Fibroblast of skin of left quadriceps (primary cell): Measurements from ENCODE around the gene NRXN2.

Experiments used
- DNase-seq, 2 experiments: peaks; one replicate each; pipeline ENCODE4 v3.0.0-alpha.2; 2013; ENCODE audit warnings: low read depth in 2 of 2

The NRXN2 gene

DNA sequence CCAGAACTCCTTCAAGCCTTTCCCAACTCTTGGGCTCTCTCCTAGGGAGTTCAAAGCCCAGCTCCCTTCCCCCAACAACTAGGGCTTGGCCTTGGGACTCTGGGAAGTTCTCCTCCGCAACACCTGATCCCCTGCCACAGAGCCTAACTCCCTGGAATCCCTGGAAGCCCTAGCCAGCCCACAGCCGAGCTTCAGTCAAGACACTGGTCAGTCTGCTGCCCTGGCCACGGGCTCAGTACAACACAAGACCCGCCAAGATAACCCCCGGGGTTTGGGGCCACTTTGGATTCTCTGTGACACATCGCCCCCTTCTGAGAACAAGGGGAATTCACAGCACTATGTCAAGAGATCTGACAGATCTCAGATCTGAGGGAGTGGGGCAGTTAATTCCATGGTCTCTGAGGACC, 73.7 kb downstream of the NRXN2 start:
- no peak for DNase-seq

GRCh38 chr11:64648551-64648950, 74.4 kb downstream of the NRXN2 start:
- DNase-seq = no peak

DNA sequence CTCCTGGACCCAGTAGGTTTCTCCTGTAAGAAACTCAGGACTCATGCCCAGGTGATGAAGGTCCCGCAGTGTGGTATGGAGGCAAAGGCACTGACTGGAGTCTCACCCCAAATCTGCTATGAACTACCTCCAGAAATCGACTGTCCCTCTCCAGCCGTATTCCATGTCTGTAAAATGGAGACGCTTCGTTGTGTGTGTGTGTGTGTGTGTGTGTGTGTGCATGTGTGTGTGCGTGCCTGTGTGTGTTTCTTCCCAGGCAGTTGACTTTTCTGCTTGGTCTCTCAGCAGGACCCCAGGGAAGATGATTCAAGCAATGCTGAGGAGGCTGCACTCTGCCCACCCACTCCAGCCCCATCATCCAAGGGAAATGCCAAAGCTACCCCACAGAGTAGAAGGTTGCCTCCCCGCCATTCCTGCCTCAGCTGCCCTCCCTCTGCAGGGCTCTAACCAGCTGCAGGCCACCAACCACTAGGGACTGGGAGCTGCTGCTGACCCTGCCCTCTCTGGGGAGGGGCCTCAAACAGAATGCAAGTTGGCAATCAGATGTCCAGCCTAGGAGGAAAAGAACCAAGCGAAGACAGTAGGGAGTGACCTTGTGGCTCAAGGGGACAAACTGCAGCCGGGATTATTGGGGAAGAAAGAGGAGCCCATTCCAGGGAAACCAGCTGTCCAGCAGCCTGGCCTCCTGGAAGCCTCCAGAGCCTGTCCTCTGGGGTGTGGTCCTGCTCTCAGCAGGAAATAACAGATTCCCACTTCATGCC, 75.8 kb downstream of the NRXN2 start:
- DNase-seq = no peak

- no peak for DNase-seq
Observed at GRCh38 chr11:64644647-64645275, 78.2 kb downstream of the NRXN2 start.

GRCh38 chr11:64643920-64644646, 78.9 kb downstream of the NRXN2 start:
- no peak for DNase-seq

DNA sequence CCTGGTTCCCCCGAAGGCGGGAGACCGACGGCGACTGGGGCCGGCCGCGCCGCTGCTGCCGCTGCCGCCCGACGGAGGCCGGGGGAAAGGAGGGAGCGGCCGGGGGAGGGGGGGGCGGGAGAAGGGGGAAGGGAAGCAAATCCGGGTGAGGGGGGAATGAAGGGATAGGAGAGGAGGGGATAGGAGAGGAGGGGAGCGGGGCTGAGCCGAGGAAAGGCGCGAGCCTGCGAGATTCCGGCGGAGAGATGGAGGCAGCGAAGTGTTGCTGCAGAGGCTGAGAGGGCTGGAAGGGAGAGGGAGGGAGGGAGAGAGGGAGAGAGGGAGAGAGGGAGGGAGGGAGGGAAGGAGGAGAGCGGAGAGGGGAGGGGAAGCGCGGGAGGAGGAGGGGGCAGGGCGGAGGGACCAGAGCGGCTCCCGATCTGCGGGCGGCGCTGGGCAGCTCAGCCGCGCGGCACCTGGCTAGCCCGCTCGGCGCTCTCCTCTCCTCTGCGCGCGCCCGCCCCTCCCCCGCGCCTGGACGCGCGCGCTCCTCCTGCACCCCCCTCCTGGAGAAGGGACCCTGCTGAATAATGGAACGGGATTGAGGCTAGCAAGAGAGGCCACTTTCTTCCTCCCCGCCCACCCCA, 79.6 kb downstream of the NRXN2 start:
- no peak for DNase-seq

DNA sequence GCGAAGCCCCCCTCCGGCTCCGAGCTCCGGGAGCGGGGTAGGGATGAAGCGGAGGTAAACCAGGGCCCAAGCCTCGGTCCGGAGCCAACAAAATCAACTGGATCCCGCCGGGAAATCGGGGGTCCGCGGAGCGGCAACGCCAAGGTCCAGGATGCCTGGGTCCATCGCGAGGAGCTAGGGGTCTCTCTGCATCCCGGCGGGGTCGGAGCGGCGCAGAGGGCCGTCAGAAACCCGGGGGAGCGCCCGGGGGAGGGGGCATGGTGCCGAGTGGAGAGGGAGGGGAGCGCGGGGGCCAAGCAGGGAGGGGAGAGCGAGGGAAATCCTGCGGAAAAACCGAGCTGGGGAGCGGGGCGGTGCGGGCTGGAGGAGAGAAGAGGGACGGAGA, 80.1 kb downstream of the NRXN2 start:
- DNase-seq = no peak

DNA sequence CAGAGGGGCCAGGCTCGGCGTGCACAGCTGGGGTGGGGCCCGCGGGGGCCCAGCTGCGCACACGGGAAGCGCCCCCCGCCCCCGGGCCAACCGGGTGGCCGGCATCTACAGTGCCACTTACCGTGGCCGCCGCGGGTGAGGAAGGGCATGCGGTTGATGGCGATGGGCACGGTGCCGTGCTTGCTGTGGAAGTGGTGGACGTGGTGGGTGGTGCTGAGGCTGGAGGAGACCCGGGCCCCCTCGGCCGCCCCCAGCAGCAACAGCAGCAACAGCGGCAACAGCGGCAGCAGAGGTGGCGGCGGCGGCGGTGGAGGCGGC, 80.6 kb downstream of the NRXN2 start:
- no peak for DNase-seq

DNA sequence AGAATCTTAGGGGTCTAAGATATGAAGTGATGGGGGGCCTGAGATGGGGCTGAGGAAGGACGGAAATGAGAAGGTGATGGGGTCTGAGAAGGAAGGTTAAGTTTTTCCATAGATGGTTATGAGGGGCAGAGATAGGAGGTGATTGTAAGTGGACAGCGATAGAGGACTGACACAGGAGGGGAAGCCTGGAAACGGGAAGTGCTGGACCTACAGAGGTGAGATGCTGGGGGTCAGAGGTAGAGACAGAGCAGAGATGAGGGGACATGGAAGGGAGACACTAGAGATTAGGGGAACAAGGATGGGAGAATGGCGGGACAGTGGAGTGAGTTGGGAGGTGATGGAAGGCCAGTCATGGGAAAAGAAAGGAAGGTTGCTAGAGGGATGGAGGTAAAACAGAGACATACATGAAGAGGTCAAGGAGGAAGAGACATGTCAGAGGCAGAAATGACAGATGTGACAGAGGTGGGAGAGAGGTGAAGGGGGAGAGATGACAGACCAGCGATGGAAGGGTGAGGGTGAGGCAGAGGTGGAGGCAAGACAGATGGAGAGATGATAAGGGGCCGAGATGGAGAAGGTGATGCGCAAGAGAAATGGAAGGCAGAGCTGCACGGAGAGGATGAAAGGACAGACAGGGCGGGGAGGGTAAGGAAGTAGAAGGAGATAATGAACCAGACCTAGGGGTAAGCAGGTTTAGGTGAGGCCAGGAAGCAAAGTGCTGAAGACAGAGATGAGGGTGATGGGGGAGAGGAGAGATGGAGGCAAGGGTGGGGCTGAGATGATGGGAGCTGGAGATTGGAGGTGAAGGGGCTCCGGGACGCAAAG, 81.2 kb downstream of the NRXN2 start:
- DNase-seq = no peak

- DNase-seq = no peak
Observed at GRCh38 chr11:64639885-64640284, 83.1 kb downstream of the NRXN2 start.

DNA sequence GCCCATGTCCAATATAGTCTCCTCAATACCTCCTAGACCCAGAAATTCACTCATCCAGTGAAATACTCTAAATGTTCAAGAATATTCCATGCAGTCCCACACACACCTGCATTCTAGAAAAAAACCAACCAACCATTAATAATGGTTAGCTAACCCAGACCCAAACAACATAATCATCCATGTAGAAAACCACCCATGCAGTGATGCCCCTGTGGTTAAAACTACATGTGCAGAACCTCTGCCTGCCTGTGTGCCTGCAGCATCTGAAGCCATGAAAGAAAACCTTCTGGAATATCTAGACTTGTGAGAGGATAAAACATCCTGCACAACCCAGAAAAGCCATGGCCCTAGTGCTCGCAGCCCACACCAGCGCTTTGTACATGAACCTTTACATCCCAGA, 84.2 kb downstream of the NRXN2 start:
- no peak for DNase-seq

DNA sequence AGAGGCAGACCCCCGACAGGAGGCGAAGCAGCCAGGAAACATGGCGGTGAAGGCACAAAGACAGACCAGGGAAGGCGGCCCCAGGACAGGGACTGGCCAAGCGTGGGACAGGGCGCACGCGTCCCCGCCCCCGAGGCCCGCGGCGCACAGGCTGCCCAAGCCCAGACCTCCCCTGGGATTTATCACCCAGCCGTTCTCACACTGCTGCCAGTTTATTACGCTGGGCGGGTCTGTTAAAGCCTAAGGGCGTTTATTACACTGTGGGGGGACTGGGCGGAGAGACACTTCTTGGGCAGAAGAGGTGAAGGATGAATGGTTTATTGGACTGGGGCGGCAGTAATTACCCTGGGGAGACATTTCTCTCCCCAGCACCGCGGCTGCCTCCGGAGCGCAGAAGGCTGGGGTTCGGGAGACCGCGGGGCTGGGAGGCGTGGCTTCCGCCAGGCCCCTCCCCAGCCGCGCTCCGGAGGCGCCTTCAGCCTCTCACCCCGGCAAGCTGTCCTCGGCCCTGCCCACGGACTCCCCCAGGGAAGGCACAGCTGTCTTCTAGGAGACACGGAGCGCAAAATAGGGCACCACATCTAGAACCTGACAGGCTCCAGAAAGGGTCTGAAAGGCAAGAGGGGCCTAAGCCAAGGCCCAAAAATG, 84.9 kb downstream of the NRXN2 start:
- no peak for DNase-seq

DNA sequence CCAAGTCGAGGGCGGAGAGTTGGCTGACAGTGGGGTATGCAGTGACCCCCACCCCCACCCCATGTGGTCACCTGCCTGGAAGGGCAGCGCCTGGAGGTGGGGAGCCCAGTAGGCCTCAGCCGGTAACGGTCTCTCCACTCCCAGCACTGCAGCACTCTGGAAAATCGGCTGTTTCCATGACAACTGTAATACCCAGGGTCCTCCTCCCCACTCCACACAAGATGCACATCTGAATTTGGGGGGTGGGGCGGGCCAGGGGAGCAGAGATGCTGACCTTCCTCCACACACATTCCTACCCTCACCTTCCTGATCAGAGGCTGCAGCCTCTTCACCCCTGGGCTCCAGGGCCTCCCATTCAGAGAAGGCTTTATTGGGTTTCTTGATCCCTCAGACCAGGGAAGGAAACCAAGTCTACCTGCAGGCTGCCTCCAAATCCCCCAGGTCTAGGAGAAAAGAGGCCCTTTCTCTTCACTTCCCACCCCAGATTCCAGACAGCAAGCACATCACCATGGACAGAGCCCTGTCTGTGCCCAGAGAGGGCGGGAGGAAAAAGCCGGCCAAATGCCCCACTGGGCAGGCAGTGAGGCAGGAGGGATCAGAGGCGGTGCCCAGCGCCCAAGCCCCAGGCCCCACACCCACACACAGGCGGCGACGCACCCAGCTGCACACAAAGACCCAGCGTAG, 85.5 kb downstream of the NRXN2 start:
- no peak for DNase-seq

GRCh38 chr11:64633555-64634159, 89.3 kb downstream of the NRXN2 start:
- no peak for DNase-seq

DNA sequence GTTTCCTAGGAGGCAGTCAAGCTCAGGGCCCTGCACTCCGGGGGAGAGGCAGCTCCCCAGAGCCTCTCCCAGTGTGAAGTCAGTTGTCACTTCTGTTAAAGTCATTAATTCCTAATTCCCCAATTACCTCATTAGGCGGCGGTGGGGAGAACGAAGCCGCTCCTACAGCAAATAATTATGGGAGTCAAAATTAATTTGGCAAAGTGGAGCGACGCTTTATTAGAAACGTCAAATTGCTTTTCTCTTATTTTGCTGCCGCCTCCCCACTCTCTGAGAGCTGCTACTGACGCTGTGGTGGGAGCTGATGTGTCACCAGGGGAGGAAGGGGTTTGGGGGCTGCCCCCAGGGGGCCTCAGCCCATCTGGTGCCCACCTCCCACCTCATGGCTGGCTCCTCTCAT, 90.3 kb downstream of the NRXN2 start:
- DNase-seq = no peak

DNA sequence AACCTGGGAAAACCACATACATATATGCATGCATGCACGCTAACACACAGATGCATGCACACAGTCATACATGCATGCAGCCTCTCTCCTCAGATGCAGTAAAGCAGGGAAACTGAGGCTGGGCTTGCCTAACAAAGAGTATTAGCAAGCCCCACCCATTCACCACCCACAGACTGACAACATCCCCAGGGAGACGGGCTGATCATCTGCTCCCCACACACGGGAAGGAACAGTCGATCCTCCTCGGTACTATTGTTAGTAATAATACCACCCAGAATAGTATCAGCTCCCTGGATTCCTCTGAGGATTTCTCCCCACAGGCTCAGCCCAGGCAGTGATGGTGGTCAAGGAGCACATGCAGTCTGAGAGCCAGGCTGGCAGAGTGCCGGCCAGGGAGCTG, 90.8 kb downstream of the NRXN2 start:
- no peak for DNase-seq

DNA sequence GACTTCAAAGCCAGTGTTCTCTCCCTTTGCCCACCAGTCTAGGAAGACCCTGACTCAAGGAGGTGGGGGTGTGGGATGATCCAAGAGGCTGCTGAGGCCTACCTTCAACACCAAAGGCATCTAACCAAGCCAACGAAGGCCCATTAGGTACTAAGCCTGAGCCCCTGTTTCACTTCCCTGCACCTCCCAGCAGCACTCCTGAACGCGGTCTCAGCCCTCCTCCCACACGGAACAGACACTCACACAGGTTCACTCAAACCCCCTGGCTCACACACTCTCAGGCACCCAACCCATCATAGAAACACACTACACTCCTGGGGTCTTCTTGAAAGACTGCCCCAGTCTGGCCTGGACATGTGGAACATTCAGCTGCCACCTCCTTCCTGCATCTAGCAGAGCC, 91.3 kb downstream of the NRXN2 start:
- no peak for DNase-seq

- no peak for DNase-seq
Observed at GRCh38 chr11:64629796-64630562, 93.0 kb downstream of the NRXN2 start.

- no peak for DNase-seq
Observed at GRCh38 chr11:64629103-64629502, 93.9 kb downstream of the NRXN2 start.

DNA sequence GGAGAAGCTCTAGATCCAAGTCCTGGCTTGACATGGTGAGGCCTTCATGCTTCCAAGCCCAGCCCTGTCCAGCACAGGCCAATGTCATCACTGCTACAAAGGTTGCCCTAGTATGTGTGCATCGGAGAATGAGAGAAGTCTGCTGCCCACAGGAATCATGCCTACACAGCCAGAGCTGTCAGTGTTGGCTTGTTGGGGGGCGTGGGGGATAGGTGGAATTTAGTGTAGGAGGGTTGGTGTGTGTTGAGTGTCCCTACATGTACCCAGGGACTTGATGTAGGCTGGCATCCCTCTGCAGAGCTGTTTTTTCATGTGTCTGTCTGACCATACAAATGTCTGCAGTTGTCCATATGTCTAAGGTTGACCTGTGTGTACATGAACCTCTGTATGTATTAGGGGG, 94.4 kb downstream of the NRXN2 start:
- DNase-seq = no peak
